Mammary epithelial cell (primary cell): ENCODE data around the gene ATG4C.

Experiments used
- CTCF ChIP-seq, 2 donors: IDR thresholded peaks in 1 of 2; conservative IDR thresholded peaks in 1 of 2; 2 replicates each; pipeline ENCODE4 v1.5.1; 2011 to 2012; ENCODE audit warnings: inconsistent platforms in 2 of 2, low read length in 2 of 2, mild to moderate bottlenecking in 2 of 2, control low read depth in 1 of 2, low read depth in 1 of 2; ENCODE audit not compliant: insufficient read depth in 1 of 2; ENCODE audit errors: extremely low read depth in 1 of 2
- EZH2 ChIP-seq: IDR thresholded peaks from 2 replicates; pipeline ENCODE4 v1.6.1; 2012; ENCODE audit warnings: low read length, inconsistent platforms, borderline replicate concordance

GRCh38 chr1:62841587-62842169 lies 57.7 kb downstream of the ATG4C start:
- TF ChIP-seq EZH2 (no peak), CTCF (conservative IDR thresholded peaks at IDR 0.05 in 1 of 2, IDR thresholded peaks at IDR 0.05 in 1 of 2; ENCODE audit: extremely low read depth in 1 of 2, insufficient read depth in 1 of 2, low read depth in 1 of 2, low read length in 2 of 2) (peak; percentile 56 to 58)
